GM18502 (cell line): ENCODE data around the gene MEN1.
"Not testable (repeated sequence)": the region's sequence is repeated elsewhere in the genome, so short reads cannot be mapped to it uniquely, and the experiment has no call there.

Experiments
- ATAC-seq: cut with Tn5 transposase; IDR thresholded peaks from one replicate; pipeline ENCODE4 v1.9.1; 2021; ENCODE audit warnings: mild to moderate bottlenecking; ENCODE audit not compliant: unreplicated experiment, poor library complexity

The MEN1 gene

DNA sequence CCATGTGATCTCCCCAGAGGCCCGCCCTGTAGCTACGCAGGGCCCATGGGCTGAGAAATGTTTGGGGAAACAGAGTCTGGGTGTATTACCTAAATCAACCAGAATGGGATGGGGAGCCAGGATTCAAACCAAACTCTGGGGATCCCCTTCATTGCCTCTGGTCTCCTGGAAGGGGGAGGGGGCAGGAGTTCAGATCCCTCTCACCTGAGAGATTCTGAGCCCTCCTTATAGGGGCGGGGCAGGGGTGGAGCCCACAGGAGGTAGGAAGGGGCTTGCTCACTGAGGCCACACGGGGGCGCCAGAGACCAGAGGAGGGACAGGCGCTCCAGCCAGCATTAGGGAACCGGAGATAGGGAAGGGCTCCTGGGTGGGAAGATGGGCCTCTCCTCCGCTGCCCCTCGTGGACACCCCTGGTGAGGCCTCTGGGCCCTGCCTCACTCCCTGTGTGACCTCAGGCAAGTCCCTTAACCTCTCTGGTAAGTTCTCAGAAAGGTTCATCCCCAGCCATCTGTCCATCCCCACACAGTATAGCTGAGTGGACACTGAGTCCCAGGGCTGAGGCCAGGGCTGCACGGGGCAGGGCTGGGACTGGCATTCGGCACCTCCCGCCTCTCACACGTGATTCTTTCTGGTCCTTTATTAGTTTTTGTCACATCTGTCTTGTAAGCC lies 36.8 kb upstream of the MEN1 start:
- no peak for ATAC-seq

- not testable (repeated sequence) for ATAC-seq
These were observed 35.4 kb upstream of the MEN1 start for GRCh38 chr11:64845776-64846129.

GRCh38 chr11:64845129-64845775 lies 34.9 kb upstream of the MEN1 start:
- no peak for ATAC-seq

DNA sequence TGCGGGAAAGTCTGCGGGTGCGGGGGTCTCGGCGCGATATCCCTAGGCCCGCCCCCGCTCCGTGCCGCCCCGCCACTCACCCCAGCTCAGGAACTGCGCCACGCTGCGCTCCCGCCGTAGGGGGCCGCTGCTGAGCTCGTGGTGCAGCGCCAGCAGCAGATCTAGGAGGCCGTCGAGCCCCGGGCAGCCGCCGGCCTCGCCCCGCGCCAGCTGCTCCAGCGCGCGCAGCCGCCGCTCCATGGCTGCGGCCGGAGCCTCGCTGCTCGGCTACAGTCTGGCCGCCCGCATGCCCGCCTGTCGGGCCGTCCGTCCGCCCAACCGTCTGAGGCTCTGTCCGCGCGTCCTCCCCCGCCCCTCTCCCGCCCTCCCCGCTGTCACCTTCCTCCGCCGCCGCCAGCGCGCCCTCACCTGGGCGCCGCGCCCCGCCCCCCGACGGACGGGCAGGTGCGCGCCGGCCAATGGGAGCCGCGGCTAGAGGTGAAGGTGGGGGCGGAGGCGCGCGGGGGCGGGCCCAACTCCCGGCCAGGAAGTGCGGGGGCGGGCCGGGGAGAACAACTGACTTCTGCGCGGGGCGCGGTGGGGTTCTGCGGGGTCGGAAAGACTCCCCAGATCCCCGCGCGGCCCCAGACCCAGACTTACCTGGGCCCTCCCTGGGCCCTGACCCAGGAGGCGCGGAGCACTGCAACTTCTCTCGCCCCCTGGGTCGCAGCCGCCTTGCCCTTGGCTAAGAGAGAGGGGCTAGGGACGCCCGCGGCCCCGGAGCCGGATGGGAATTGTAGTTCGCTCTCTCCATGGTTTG lies 34.2 kb upstream of the MEN1 start, which contains the start of gene CDC42BPG:
Gene CDC42BPG, minus strand, starts transcription at position 324 of the 799 bp plus-strand sequence. Its CDS starts 84 bp downstream, at position 240.
- no peak for ATAC-seq

GRCh38 chr11:64843686-64844329 lies 33.5 kb upstream of the MEN1 start:
- ATAC-seq = no peak

DNA sequence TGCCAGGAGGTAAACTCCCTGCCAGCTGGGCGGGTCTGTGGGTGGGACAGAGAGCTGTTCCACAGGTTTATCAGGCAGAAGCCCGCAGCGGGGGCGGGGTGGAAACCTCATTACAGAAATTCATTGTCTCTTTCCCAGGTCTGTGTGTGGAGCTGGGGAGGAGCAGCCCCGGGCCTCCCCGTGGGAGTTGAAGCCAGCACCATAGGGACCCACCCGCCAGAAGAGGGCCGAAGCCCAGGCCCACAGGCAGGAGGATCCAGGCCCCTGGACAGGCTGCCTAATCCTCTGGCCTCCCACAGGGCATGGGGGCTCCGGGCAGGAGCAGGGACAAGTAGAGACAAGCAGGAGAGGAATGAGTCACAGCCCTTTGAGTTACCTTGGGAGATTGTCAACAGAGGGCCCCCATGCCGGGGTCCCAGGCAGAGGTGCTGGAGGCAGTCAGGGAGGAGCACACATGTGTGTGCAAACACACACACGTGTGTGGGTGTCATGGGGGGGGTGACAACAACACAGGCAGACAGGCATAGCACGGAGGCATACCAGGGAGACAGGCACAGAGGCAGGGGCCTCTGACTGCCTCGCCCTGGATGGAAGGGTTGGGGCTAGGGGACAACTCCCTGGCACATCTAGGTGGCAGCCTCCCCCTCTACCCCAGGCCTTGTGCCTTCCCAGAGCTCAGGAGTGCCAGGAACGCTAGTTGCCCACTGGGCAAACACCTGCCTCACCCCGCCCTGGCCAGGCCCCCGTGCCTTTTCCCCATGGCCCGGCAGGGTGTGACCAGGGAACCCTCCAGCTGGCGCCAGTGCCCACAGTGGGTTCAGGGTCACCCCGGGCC lies 32.7 kb upstream of the MEN1 start:
- no peak for ATAC-seq

DNA sequence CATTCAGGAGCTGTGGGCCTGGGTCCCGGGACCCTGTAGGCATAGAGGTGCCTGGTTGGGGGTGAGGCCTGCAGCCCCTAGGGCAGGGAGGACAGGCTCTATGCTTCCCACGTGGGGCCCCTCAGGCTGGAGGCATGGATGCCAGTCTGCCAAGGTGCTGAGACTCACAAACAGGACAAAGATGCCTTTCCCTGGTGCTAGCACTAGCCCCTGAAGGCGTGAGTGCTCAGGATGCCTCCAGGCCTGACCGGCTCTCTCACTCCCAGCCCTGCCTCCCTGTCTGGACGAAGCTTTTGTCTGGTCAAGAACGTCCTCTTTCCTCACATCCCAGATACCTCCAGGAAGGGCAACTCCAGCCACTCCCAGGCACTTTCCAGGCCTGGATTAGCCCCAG lies 32.0 kb upstream of the MEN1 start:
- ATAC-seq = no peak

DNA sequence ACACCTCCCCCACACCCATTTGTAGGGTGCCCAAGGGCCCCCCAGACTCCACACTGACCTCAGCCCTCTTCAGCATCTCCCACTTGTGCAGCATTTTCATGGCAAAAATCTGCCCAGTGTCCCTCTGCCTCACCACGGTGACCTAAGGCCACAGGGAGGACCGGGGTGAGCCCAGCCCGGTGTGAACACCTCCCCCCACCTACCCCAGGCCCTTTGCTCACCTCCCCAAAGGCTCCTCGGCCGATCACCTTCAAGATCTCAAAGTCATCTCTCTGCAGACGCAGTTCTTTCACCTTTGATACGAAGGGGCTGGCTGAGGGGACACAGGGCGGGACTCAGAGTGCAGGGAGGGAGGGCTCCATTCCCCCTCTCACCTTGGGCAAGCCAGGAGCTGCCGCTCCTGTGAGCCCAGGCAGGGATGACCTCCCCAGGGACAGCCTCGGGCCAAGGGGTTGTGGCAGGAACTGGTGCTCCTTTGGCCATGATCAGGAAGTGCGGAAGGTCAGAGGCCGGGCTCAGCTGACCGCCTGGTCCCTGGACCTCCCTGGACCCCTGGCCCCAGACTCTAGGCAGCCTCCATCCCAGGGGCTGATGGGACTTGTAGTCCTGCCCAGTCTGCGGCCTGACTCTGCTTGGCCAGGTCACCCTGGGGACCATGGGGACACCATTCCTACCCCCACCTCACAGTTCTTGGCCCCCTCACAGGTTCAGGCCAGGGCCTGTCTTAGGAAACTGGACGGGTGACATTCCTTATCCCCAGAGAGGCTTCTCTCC lies 31.4 kb upstream of the MEN1 start:
- ATAC-seq = no peak

DNA sequence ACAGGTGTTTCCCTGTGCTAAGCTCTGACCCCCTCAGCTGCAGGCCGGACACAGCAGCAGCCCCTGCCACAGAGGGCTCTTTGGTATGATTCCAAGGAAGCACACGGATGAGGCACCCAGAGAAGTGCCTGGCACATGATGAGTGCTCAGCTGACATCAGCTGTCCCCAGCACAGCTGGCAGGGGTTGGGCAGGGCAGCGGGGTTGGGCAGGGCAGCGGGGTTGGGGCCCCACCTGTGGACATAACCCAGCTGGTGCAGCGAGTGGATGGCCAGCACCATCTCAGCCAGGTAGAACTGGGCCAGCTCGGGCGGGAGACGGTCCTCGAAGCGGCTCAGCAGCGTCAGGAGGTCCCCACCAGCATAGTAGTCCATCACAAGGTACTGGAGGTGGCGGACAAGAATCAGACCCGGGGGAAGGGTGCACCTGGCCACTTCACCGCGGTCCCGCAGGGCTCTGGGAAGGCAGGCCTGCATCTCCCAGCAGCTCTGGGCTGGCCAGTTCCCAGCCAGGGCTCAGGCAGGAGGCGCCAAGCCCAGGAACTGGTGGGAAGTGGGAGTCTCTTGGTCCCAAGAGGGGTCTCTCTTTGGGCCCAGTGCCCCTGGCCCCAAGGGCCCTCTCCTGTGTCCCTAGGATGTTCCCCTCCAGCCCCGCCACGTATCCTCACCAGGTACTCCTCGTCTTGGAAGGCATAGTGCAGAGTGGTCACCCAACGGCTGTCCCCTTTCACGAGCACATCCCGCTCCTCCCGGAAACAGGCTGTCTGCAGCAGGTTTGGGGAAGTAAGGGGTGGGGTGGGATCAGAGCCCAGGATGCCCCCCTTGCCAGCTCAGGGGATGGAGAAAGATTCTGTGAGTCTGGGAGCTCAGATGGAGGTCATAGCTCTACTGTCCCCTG lies 29.8 kb upstream of the MEN1 start:
- no peak for ATAC-seq

GRCh38 chr11:64839335-64839734 lies 29.0 kb upstream of the MEN1 start:
- no peak for ATAC-seq

DNA sequence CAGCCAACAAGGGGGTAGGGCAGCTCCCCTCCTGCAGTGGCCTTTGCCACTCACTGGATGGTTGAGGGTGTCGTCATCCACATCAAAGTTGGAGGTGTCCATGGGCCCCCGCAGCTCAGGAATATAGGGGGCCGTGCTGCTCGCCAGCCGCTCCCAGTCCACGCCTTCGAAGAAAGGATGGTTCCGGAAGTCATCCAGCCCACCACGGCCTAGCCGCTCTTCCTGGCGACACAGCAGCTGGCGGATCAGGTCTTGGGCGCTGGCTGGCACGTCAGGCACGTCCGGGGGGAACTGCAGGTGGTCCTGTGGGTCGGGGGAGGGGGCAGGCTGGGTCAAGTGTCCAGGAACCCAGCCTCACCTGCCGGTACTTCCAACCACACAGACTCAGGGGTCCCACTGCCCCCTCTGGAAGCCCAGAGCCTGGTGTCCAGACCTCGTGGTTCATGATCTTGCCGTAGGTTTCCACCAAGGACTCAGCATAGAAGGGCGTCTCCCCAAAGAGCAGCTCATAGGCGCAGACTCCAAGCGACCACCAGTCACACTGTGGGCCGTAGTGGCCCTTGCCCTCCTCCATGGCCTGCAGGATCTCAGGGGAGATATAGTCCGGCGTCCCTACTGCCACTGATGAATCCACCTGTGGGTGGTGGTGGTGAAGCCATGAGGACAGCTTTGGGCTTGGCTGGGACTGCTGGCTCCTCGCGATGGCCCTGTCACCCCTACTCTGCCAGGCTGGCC lies 28.4 kb upstream of the MEN1 start:
- ATAC-seq = no peak

- no peak for ATAC-seq
These were observed 27.6 kb upstream of the MEN1 start for GRCh38 chr11:64837887-64838351.

GRCh38 chr11:64836448-64837072 lies 26.2 kb upstream of the MEN1 start:
- no peak for ATAC-seq

DNA sequence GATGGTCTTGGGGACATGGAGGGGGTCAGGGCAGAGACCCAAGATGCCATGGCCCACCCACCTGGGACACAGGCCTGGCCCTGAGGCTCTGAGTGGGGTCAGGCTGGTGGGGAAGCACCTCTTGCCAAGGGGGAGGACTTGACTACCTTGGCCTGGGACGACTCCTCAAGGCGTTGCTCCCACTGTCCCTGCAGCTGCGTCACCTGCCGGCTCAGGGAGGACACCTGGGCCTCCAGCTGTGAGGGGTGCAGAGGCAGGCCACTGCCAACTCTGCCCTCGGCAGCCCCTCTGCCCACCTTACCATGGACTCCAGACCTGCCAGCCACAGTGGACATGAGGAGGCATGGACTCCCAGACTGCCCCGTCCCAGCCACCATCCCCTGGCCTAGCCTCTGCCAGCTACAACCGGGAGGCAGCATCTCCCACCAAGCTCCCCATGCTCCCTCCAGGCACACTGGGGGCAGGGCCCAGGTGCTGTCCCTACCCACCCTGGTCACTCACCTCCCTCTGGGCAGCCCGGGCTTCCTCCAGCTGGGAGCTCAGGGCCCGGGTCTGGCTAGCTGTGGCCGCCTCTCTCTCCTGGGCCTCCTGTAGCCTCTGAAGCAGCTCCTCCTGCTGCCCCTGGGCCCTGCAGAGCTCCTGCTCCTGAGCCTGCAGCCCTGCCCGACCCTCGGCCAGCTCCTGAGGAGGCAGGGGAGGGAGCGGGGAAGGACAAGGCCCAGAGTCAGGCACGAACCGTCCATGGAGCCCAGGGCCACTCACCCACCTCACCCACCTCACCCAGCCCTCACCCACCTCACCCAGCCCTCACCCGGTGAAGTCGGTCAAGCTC lies 25.5 kb upstream of the MEN1 start:
- ATAC-seq = no peak

GRCh38 chr11:64834723-64835615 lies 24.6 kb upstream of the MEN1 start:
- no peak for ATAC-seq
